H1 (cell line): ENCODE measurements around the gene CCSER2. TPM values are rescaled to one million over a fixed set of nuclear protein-coding genes. Genes with fewer than 3 reads are reported as not detected.

Experiments used
- CTCF ChIA-PET: fragments of 300-600 bp; sonication (Branson Sonifier 250); formaldehyde crosslinking; loops from one replicate; lab custom pipeline; 2021; ENCODE audit not compliant: partially characterized antibody; lab: Charles Lee
- POLR2A ChIA-PET: fragments of 300-600 bp; sonication (Branson Sonifier 250); formaldehyde crosslinking; loops from one replicate; lab custom pipeline; 2021; ENCODE audit warnings: inconsistent platforms; ENCODE audit not compliant: partially characterized antibody; lab: Charles Lee
- DNase-seq, 2 experiments: peaks; one replicate each; pipeline versions ENCODE4 v3.0.0 to v3.0.0-alpha.2; 2010 to 2022; ENCODE audit warnings: low spot score in 2 of 2, low read depth in 1 of 2, mixed read lengths in 1 of 2
- FAIRE-seq: peaks from 2 replicates; lab custom pipeline; 2011; peaks lifted over from hg19 to GRCh38; lab: Jason Lieb, UNC
- H2AFZ ChIP-seq: 2 replicates; pipeline ENCODE4 v1.8.1; 2012; ENCODE audit warnings: low read length, inconsistent platforms
- H2AK5ac ChIP-seq: 2 replicates; pipeline ENCODE4 v1.6.1; 2013; ENCODE audit warnings: low read depth, low read length
- H2BK120ac ChIP-seq: replicated peaks from 2 replicates; pipeline ENCODE3; 2013; ENCODE audit warnings: low read depth, low read length, inconsistent platforms
- H2BK12ac ChIP-seq: 2 replicates; pipeline ENCODE4 v1.6.1; 2013; ENCODE audit warnings: low read depth, low read length
- H2BK15ac ChIP-seq: 2 replicates; pipeline ENCODE4 v1.6.1; 2013; ENCODE audit warnings: low read length
- H2BK20ac ChIP-seq: 2 replicates; pipeline ENCODE4 v1.6.1; 2013; ENCODE audit warnings: low read length
- H2BK5ac ChIP-seq: 2 replicates; pipeline ENCODE4 v1.6.1; 2013; ENCODE audit warnings: low read depth, low read length
- H3K14ac ChIP-seq: 2 replicates; pipeline ENCODE4 v1.6.1; 2013; ENCODE audit warnings: inconsistent platforms; ENCODE audit not compliant: insufficient read length
- H3K18ac ChIP-seq: 2 replicates; pipeline ENCODE4 v1.6.1; 2013; ENCODE audit warnings: low read length; ENCODE audit errors: extremely low read depth
- H3K23ac ChIP-seq: 2 replicates; pipeline ENCODE4 v1.6.1; 2013; ENCODE audit warnings: inconsistent platforms; ENCODE audit not compliant: insufficient read length
- H3K23me2 ChIP-seq: 2 replicates; pipeline ENCODE4 v1.6.1; 2013; ENCODE audit warnings: low read depth, low read length
- H3K27ac ChIP-seq: 2 replicates; pipeline ENCODE4 v1.6.1; 2011; ENCODE audit warnings: low read depth, low read length, inconsistent platforms
- H3K27me3 ChIP-seq, 4 experiments: replicated peaks in 1 of 4; 1 replicate in 1 of 4; 2 replicates in 3 of 4; pipeline versions ENCODE4 v1.6.1 to v1.8.1; 2011 to 2013; ENCODE audit warnings: low read length in 3 of 4, mild to moderate bottlenecking in 3 of 4, inconsistent platforms in 2 of 4, mixed read lengths in 2 of 4, moderate library complexity in 1 of 4; ENCODE audit not compliant: control insufficient read depth in 3 of 4, insufficient read depth in 3 of 4; ENCODE audit errors: extremely low read depth in 1 of 4
- H3K36me3 ChIP-seq, 4 experiments: 2 replicates each; pipeline versions ENCODE4 v1.6.1 to v1.8.1; 2011 to 2013; ENCODE audit warnings: mild to moderate bottlenecking in 4 of 4, low read length in 3 of 4, moderate library complexity in 2 of 4, control low read depth in 1 of 4, inconsistent platforms in 1 of 4; ENCODE audit not compliant: insufficient read depth in 4 of 4, control insufficient read depth in 2 of 4
- H3K4ac ChIP-seq: replicated peaks from 2 replicates; pipeline ENCODE3; 2013; ENCODE audit warnings: low read length, low read depth, mixed read lengths, inconsistent platforms; ENCODE audit not compliant: insufficient read length
- H3K4me1 ChIP-seq, 4 experiments: replicated peaks in 1 of 4; 1 replicate in 1 of 4; 2 replicates in 3 of 4; pipeline versions ENCODE4 v1.6.1 to v1.8.1; 2011 to 2013; ENCODE audit warnings: low read length in 3 of 4, inconsistent platforms in 2 of 4, mixed read lengths in 1 of 4; ENCODE audit not compliant: insufficient read depth in 4 of 4, control insufficient read depth in 3 of 4
- H3K4me2 ChIP-seq, 2 experiments: 2 replicates each; pipeline versions ENCODE4 v1.6.1 to v1.8.1; 2011 to 2013; ENCODE audit warnings: low read depth in 2 of 2, low read length in 2 of 2, control low read depth in 1 of 2, inconsistent platforms in 1 of 2, mild to moderate bottlenecking in 1 of 2; ENCODE audit not compliant: insufficient read depth in 1 of 2
- H3K4me3 ChIP-seq, 4 experiments: fragments of 200-600, 300-600 bp in 1 of 4; sonication (generic), shearing (Covaris generic), sonication (Bioruptor Twin) in 1 of 4; 2 replicates each; pipeline versions ENCODE4 v1.5.1 to v1.8.1; 2011 to 2016; ENCODE audit warnings: low read length in 4 of 4, low read depth in 3 of 4, control low read depth in 2 of 4, inconsistent platforms in 2 of 4, mild to moderate bottlenecking in 2 of 4, mixed read lengths in 1 of 4, moderate library complexity in 1 of 4; ENCODE audit not compliant: insufficient read depth in 2 of 4; ENCODE audit errors: extremely low read depth in 1 of 4
- H3K56ac ChIP-seq: replicated peaks from 2 replicates; pipeline ENCODE3; 2013; ENCODE audit warnings: low read depth, mild to moderate bottlenecking, mixed read lengths, low read length, inconsistent platforms; ENCODE audit not compliant: insufficient read length
- H3K79me1 ChIP-seq: 2 replicates; pipeline ENCODE4 v1.6.1; 2013; ENCODE audit warnings: low read depth, low read length, control low read depth
- H3K79me2 ChIP-seq, 2 experiments: 2 replicates each; pipeline versions ENCODE4 v1.6.1 to v1.8.1; 2012 to 2013; ENCODE audit warnings: low read length in 2 of 2, mild to moderate bottlenecking in 2 of 2, inconsistent platforms in 1 of 2; ENCODE audit not compliant: insufficient read depth in 2 of 2, control insufficient read depth in 1 of 2
- H3K9ac ChIP-seq, 4 experiments: replicated peaks in 1 of 4; 1 replicate in 1 of 4; 2 replicates in 3 of 4; pipeline versions ENCODE4 v1.6.1 to v1.8.1; 2011 to 2013; ENCODE audit warnings: low read depth in 3 of 4, low read length in 3 of 4, control low read depth in 2 of 4, mild to moderate bottlenecking in 2 of 4, moderate library complexity in 2 of 4, inconsistent platforms in 1 of 4; ENCODE audit errors: extremely low read depth in 1 of 4
- H3K9me3 ChIP-seq, 2 experiments: 2 replicates each; pipeline versions ENCODE4 v1.6.1 to v1.8.1; 2012 to 2013; ENCODE audit warnings: mild to moderate bottlenecking in 2 of 2, moderate library complexity in 2 of 2, control low read depth in 1 of 2, inconsistent platforms in 1 of 2, low read depth in 1 of 2, low read length in 1 of 2, mixed read lengths in 1 of 2; ENCODE audit not compliant: insufficient read depth in 2 of 2
- H4K20me1 ChIP-seq, 2 experiments: replicated peaks in 1 of 2; 2 replicates each; pipeline versions ENCODE3 to v1.8.1; 2011 to 2013; ENCODE audit warnings: inconsistent platforms in 2 of 2, low read length in 2 of 2, mild to moderate bottlenecking in 1 of 2; ENCODE audit not compliant: insufficient read depth in 2 of 2, control insufficient read depth in 1 of 2
- H4K5ac ChIP-seq: 2 replicates; pipeline ENCODE4 v1.6.1; 2013; ENCODE audit warnings: low read length, low read depth, mixed read lengths, inconsistent platforms; ENCODE audit not compliant: insufficient read length
- H4K8ac ChIP-seq: 2 replicates; pipeline ENCODE4 v1.8.0; 2013; ENCODE audit warnings: mild to moderate bottlenecking, moderate library complexity, low read length, inconsistent platforms; ENCODE audit not compliant: insufficient read depth; ENCODE audit errors: extremely low read depth
- H4K91ac ChIP-seq: replicated peaks from 2 replicates; pipeline ENCODE3; 2013; ENCODE audit warnings: low read length, mixed read lengths, inconsistent platforms; ENCODE audit not compliant: insufficient read length
- BACH1 ChIP-seq: IDR thresholded peaks from 2 replicates; pipeline ENCODE4 v1.6.1; 2012; ENCODE audit warnings: low read length, improper control_type of control experiment
- CBX5 ChIP-seq: fragments of 300-800, 300-1000 bp; sonication (generic); IDR thresholded peaks from 2 replicates; pipeline ENCODE4 v1.7.1; 2016; ENCODE audit warnings: antibody characterized with exemption, low read length, low read depth
- EZH2 ChIP-seq: fragments of 200-600 bp; sonication (generic); IDR thresholded peaks from 2 replicates; pipeline ENCODE4 v1.7.1; 2012; ENCODE audit warnings: low read depth, mild to moderate bottlenecking, moderate library complexity, low read length, inconsistent platforms; ENCODE audit not compliant: severe bottlenecking
- HDAC6 ChIP-seq: IDR thresholded peaks from one replicate; pipeline ENCODE4 v1.7.1; 2012; ENCODE audit warnings: low read depth, mild to moderate bottlenecking, inconsistent platforms, low read length, moderate library complexity
- SIN3A ChIP-seq, 2 experiments: IDR thresholded peaks in 1 of 2; conservative IDR thresholded peaks in 1 of 2; 2 replicates each; pipeline ENCODE4 v1.6.1; 2011 to 2012; ENCODE audit warnings: low read length in 2 of 2, improper control_type of control experiment in 1 of 2, low read depth in 1 of 2, mild to moderate bottlenecking in 1 of 2
- SIX5 ChIP-seq: IDR thresholded peaks from 2 replicates; pipeline ENCODE4 v1.6.1; 2011; ENCODE audit warnings: mild to moderate bottlenecking, low read depth, low read length
- SP2 ChIP-seq: IDR thresholded peaks from 2 replicates; pipeline ENCODE4 v1.6.1; 2012; ENCODE audit warnings: mild to moderate bottlenecking, low read length, inconsistent platforms
- TAF1 ChIP-seq: IDR thresholded peaks from 2 replicates; pipeline ENCODE4 v1.6.1; 2011; ENCODE audit warnings: mild to moderate bottlenecking, low read depth, low read length
- TAF7 ChIP-seq: optimal IDR thresholded peaks from 2 replicates; pipeline ENCODE3; 2011; ENCODE audit warnings: low read depth, mild to moderate bottlenecking, inconsistent platforms, low read length, moderate library complexity, borderline replicate concordance
- USF2 ChIP-seq: IDR thresholded peaks from 2 replicates; pipeline ENCODE4 v1.6.1; 2011; ENCODE audit warnings: low read length, improper control_type of control experiment
- WGBS, 2 experiments: shearing (Covaris generic) in 1 of 2; methylation state at CpG; one replicate each; pipeline versions ENCODE4 v1.1.6 to v1.1.7; 2013 to 2015; ENCODE audit warnings: low lambda C conversion rate in 2 of 2, mixed read lengths in 2 of 2, inconsistent platforms in 1 of 2, low coverage in 1 of 2, missing lambda C conversion rate in 1 of 2; ENCODE audit not compliant: insufficient replicate concordance in 2 of 2, insufficient coverage in 1 of 2, insufficient read length in 1 of 2; ENCODE audit errors: extremely low coverage in 1 of 2, missing lambda C conversion rate in 1 of 2; 5-methylcytosine and 5-hydroxymethylcytosine counted together
- polyA plus RNA-seq, 7 experiments: library from polyadenylated mRNA; depleted of rRNA in 3 of 7; stranded (reverse) in 5 of 7; unstranded in 2 of 7; fragments of >200 nt in 5 of 7; fragments of 200-250 nt in 2 of 7; gene quantifications; 1 replicate in 5 of 7; 2 replicates in 1 of 7; 4 replicates in 1 of 7; pipeline versions ENCODE4 v1.2.1 to v1.2.3, GENCODE V29; 2011 to 2013; ENCODE audit warnings: missing spikeins in 2 of 7, mixed read lengths in 2 of 7
- total RNA-seq: library from RNA; stranded (reverse); fragmentation: NEBNext Ultra II Directional; extraction: Animal tissue kit (Norgen Biotek cat#: 25700); gene quantifications from 2 replicates; pipeline ENCODE4 v1.2.1, GENCODE V29; 2021
- TF ChIP-seq, protein P1 (sequence below): IDR thresholded peaks from 2 replicates; pipeline ENCODE4 v1.6.1; 2012; ENCODE audit warnings: inconsistent platforms

Gene CCSER2
- total and polyA plus RNA-seq, 2 of the 8 experiments (the other 6 are each of a cell fraction or from before 2014, with no cell fraction given): 6.9 to 30.5 TPM

GRCh38 chr10:84407388-84408049 lies 79.1 kb downstream of the CCSER2 start:
- no peak for FAIRE-seq
- H3K9me3 ChIP-seq: peaks cover 2 to 7% of the 10 kb centered on the region in 2 experiments
- H2BK120ac ChIP-seq: no peak overlapping the region
- H3K23ac ChIP-seq: no peak overlapping the region
- no peak overlapping the region for H3K18ac ChIP-seq
- H4K8ac ChIP-seq: no peak overlapping the region
- H3K9ac ChIP-seq: peak overlapping the region in 1 of 4 experiments; percentile 34; a peak in 1 of 7 replicates
- no peaks in the 10 kb centered on the region for H4K20me1 ChIP-seq
- H3K14ac ChIP-seq: no peak overlapping the region
- no peaks in the 10 kb centered on the region for H3K23me2 ChIP-seq
- H3K79me2 ChIP-seq: peaks cover 0 to 21% of the 10 kb centered on the region in 2 experiments; a peak in 2 of 4 replicates
- no peaks in the 10 kb centered on the region for H3K79me1 ChIP-seq
- H3K56ac ChIP-seq: no peak overlapping the region
- no peak overlapping the region for H3K4me3 ChIP-seq
- no peak overlapping the region for H2BK20ac ChIP-seq
- H2BK5ac ChIP-seq: no peak overlapping the region
- no peak overlapping the region for H2BK12ac ChIP-seq
- H3K27me3 ChIP-seq: no peaks in the 10 kb centered on the region
- no peak overlapping the region for H3K4ac ChIP-seq
- no peak overlapping the region for H3K4me2 ChIP-seq
- H3K4me1 ChIP-seq: no peaks in the 10 kb centered on the region
- TF ChIP-seq BACH1 (no peak), CBX5 (no peak), USF2 (no peak), SP2 (no peak), HDAC6 (no peak), SIX5 (no peak), SIN3A (conservative IDR thresholded peaks at IDR 0.05 in 1 of 2, IDR thresholded peaks at IDR 0.05 in 1 of 2; ENCODE audit: low read depth in 1 of 2, low read length in 2 of 2) (no peak), EZH2 (no peak), TAF7 (no peak), TAF1 (no peak)
- TF ChIP-seq, protein P1, sequence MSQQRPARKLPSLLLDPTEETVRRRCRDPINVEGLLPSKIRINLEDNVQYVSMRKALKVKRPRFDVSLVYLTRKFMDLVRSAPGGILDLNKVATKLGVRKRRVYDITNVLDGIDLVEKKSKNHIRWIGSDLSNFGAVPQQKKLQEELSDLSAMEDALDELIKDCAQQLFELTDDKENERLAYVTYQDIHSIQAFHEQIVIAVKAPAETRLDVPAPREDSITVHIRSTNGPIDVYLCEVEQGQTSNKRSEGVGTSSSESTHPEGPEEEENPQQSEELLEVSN: no peak
- TF ChIP-seq, all 59 proteins: peak for 0
- WGBS, 2 experiments: 84% methylated on average over 2 of the region's 2 CpGs; no CpG with 5 or more reads in 1 of the 2 experiments
- no peaks in the 10 kb centered on the region for H3K36me3 ChIP-seq
- no peak overlapping the region for H4K91ac ChIP-seq
- no peak overlapping the region for H2AFZ ChIP-seq
- ChIA-PET CTCF (no interaction called here), POLR2A (no interaction called here)
- no peak overlapping the region for H2BK15ac ChIP-seq
- no peak overlapping the region for H2AK5ac ChIP-seq
- H3K27ac ChIP-seq: no peak overlapping the region
- DNase-seq: no peak
- no peak overlapping the region for H4K5ac ChIP-seq
